ENCODE measurements around the gene KLK14. TPM values are rescaled to one million over a fixed set of nuclear protein-coding genes. Genes with fewer than 3 reads are reported as not detected.

KLK14 gene, protein sequence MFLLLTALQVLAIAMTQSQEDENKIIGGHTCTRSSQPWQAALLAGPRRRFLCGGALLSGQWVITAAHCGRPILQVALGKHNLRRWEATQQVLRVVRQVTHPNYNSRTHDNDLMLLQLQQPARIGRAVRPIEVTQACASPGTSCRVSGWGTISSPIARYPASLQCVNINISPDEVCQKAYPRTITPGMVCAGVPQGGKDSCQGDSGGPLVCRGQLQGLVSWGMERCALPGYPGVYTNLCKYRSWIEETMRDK
- not detected in 2 replicates for total RNA-seq (2014; rRNA removed)
- polyA plus RNA-seq (2012) = 0.05 TPM

GRCh38 chr19:51082611-51083010, at the start of gene KLK14:
Gene KLK14, minus strand, starts transcription at chr19:51082887. Its CDS starts 273 bp downstream, at chr19:51082614.
- DNase-seq (ENCODE audit: low read depth) = no peak

DNA sequence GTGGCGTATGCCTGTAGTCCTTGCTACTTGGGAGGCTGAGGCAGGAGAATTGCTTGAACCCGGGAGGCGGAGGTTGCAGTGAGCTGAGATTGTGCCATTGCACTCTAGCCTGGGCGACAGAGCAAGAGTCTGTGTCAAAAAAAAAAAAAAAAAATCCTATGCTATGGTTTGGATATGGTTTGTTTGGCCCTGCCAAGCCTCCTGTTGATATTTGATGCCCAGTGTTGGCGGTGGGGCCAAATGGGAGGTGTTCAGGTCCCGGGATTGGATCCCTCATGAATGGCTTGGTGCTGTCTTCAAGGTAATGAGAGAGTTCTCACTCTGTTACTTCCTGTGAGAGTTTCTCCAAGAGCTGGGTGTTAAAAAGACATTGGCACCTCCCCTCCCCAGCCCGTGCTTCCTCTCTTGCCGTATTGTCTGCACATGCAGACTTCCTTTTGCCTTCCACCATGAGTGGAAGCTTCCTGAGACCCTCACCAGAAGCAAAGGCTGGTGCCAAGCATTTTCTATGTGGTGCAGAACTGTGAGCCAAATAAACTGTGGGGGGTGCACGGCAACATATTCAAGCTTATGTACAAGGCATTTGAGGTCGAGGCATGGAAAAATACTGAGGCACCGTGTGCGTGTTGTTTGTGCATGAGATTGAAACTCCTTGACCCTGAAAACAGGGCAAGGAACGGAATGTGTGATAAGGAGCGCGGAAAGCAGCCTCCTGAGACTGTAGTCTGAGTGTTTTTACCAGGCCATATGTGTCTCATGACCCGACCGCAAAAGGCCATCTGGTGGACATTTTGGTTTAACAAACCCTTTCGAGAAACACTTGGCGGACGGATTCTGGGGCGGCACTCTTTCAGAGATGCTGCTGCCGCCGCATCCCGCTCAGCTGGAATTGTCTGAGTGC, 49.3 kb upstream of the KLK14 start:
- DNase-seq (ENCODE audit: low read depth) = peak; percentile 47

DNA sequence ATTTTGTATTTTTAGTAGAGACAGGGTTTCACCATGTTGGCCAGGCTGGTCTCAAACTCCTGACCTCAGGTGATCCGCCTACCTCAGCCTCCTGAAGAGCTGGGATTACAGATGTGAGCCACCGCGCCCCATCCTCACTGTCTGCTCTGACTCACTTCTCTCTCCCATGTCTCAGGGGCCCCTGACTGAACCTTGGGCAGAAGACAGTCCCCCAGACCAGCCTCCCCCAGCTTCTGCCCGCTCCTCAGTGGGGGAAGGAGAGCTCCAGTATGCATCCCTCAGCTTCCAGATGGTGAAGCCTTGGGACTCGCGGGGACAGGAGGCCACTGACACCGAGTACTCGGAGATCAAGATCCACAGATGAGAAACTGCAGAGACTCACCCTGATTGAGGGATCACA, 47.0 kb upstream of the KLK14 start:
- DNase-seq (ENCODE audit: low read depth) = no peak

DNA sequence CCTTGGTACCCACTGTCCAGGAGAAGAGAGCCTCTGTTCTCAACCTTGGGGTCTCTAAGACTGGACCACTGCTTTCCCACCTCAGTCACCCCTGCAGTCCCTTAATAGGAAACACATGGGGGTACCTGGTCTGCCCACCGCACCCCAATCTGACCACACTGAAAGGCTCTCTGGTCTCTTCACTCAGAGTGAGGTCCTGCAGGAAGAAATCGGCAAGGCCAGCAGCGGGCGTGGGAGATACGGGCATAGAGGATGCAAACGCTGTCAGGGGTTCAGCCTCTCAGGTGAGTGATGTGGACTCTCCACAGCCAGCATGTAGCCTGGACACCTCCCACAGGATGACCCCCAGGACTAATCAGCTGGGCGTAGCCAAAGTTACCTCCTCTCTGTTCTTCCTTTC, 45.5 kb upstream of the KLK14 start:
- DNase-seq (ENCODE audit: low read depth) = no peak

- DNase-seq (ENCODE audit: low read depth) = peak; percentile 2
Observed at GRCh38 chr19:51127755-51128154, 45.1 kb upstream of the KLK14 start.

DNA sequence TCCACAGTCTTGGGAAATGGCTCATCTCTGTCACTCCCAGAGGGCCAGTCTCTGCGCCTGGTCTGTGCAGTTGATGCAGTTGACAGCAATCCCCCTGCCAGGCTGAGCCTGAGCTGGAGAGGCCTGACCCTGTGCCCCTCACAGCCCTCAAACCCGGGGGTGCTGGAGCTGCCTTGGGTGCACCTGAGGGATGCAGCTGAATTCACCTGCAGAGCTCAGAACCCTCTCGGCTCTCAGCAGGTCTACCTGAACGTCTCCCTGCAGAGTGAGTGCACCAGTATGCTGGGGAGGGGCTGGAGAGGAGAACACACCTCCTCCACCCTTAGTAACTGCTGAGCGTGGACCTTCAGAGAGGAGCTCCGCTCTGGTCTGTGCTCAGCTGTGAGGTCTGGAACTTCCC, 44.3 kb upstream of the KLK14 start:
- no peak for DNase-seq (ENCODE audit: low read depth)

DNA sequence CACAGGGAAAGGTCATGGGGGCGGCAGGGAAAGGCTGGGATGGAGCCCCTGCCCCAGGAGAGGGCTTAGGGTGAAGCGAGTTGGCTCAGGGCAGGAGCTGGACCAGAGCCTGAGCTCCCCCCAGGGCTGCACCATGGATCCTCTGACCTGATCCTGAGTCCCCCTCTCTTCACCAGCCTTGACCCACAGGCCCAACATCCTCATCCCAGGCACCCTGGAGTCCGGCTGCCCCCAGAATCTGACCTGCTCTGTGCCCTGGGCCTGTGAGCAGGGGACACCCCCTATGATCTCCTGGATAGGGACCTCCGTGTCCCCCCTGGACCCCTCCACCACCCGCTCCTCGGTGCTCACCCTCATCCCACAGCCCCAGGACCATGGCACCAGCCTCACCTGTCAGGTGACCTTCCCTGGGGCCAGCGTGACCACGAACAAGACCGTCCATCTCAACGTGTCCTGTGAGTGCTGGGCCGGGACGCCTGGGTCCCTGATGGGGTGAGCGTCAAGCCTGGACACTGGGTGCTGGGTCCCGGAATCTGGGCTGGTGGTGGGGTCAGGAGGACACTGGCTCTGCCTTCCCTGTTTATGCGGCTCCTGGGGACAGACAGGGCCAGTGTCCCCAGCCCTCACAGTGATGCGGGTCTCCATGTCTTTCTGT, 42.9 kb upstream of the KLK14 start:
- DNase-seq (ENCODE audit: low read depth) = no peak

GRCh38 chr19:51124729-51125128, 42.0 kb upstream of the KLK14 start, which contains the start of gene SIGLEC9:
Gene SIGLEC9, plus strand, starts transcription at chr19:51124906. Its CDS starts 69 bp downstream, at chr19:51124975.
- DNase-seq (ENCODE audit: low read depth) = no peak

GRCh38 chr19:51124216-51124615, 41.5 kb upstream of the KLK14 start:
- no peak for DNase-seq (ENCODE audit: low read depth)

GRCh38 chr19:51123802-51124201, 41.1 kb upstream of the KLK14 start:
- no peak for DNase-seq (ENCODE audit: low read depth)

DNA sequence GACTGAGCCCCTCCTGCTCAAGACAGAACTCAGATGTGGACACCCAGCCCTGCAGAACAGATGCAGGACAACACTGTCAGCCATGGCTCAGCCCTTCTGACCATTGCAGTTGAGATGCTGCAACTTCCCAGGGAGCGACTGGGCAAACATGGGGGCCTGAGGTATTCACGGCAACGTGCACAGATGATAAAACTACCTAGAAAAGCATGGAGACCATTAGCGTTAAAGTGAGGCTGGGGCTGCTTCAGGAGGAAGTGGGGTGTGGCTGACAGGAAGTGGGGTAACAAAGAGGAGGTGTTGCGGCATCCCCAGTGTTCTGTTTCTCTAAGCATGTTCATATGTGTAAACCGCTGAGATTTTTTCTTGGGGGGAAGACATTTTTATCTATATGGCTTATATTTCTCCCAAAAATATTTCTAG, 40.7 kb upstream of the KLK14 start:
- no peak for DNase-seq (ENCODE audit: low read depth)

- DNase-seq (ENCODE audit: low read depth) = peak; percentile 23
Observed at GRCh38 chr19:51122112-51122981, 39.7 kb upstream of the KLK14 start.

DNA sequence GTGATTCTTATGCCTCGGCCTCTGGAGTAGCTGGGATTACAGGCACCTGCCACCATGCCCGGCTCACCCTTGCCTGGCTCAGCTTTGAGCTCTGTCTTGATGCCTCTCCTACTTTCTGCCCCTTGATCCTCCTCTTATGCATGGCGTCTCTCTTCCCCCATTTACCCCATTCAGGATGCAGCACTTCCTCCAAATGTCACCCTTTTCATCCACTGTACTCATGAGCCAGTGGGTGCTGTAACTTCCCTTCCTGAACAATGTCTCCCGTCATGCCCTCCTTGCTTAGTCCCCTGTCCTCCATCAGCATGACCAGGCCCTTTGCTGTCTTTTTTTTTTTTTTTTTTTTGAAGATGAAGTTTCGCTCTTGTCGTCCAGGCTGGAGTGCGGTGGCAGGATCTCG, 38.6 kb upstream of the KLK14 start:
- DNase-seq (ENCODE audit: low read depth) = no peak

- no peak for DNase-seq (ENCODE audit: low read depth)
Observed at GRCh38 chr19:51120160-51120559, 37.5 kb upstream of the KLK14 start.

DNA sequence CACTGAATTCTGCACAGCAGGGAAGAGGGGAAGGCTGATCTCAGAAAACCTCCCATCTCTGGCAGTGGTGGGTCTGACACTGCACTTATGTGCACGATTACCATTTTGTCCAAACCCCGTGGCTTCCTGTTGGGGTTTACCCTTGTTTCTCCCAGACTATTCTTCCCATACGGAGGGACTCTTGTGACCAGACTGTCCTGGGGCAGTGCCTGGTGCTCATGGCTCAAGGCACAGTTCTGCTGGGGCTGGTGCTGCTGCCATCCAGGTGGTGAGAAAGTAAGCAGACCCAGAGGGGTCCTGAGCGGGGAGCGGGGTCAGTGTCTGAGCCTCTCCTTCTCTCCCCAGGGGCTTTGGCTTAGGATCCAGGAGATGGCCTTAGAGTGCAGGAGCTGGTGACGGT, 36.9 kb upstream of the KLK14 start:
- DNase-seq (ENCODE audit: low read depth) = no peak

DNA sequence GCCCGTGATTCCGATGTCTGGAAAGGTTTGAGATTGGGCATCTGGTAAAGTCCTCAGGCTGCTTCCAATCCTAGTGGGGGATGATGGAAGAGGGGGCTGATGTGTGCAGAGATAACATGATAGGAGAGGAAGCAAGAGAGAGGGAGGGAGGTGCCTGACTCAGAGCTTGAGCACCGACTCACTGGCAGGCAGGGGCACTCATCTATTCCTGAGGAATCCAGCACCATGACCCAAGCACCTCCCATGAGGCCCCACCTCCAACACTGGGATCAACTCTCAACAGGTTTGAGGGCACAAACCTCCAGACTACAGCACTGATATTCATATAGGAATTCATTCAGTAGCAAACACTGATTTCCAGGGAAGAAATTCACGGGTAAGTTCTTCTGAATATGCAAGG, 36.4 kb upstream of the KLK14 start:
- no peak for DNase-seq (ENCODE audit: low read depth)

DNA sequence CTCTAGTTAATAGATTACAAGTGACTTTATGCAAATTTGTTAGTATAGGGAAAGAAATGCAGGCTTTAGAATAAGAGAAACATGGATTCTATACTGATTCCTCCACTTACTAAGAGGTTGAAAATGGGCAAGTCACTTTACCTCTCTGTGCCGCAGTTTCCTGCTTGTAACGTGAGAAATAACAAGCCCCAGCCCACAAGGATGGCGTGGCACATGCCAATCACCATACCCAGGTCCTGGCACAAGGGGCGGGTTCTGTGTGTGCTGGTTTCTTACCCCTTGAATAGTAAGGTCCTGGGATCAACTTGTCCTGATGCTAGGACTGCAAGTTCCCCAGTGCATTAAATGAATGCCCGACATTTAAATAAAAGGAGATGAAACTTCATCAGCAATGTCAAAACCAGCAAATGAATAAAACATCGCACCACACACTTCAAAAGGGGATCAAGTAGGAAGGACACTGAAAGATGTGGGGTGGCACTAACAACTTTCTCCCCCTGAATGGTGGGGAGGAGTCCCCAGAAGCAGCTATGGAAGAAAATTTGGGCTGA, 34.1 kb upstream of the KLK14 start:
- no peak for DNase-seq (ENCODE audit: low read depth)

- DNase-seq (ENCODE audit: low read depth) = no peak
Observed at GRCh38 chr19:51114087-51114729, 31.5 kb upstream of the KLK14 start.

GRCh38 chr19:51111606-51112005, 28.9 kb upstream of the KLK14 start:
- no peak for DNase-seq (ENCODE audit: low read depth)

GRCh38 chr19:51110666-51110971, 27.9 kb upstream of the KLK14 start:
- no peak for DNase-seq (ENCODE audit: low read depth)

GRCh38 chr19:51108805-51109146, 26.1 kb upstream of the KLK14 start:
- no peak for DNase-seq (ENCODE audit: low read depth)
